DND-41 (cell line): Measurements from ENCODE around the gene PROZ.
"Not testable (repeated sequence)": the region's sequence is repeated elsewhere in the genome, so short reads cannot be mapped to it uniquely, and the experiment has no call there.

Experiments used
- ATAC-seq: fragments of 200-7000 bp; cut with Tn5 transposase; 3 replicates; pipeline ENCODE4 v1.9.1; 2021; ENCODE audit warnings: low read depth; ENCODE audit not compliant: insufficient read depth
- DNase-seq: peaks from one replicate; pipeline ENCODE4 v3.0.0-alpha.2; 2020
- H2AFZ ChIP-seq: 2 replicates; pipeline ENCODE4 v1.6.0; 2012; ENCODE audit warnings: low read depth, low read length
- H3K27ac ChIP-seq: 2 replicates; pipeline ENCODE4 v1.5.1; 2012; ENCODE audit warnings: low read length, inconsistent platforms
- H3K27me3 ChIP-seq: fragments of 200-600 bp; sonication (generic); 2 replicates; pipeline ENCODE4 v1.6.0; 2012; ENCODE audit warnings: low read length, mild to moderate bottlenecking, inconsistent platforms; ENCODE audit not compliant: insufficient read depth, poor library complexity
- H3K36me3 ChIP-seq: 2 replicates; pipeline ENCODE4 v1.5.1; 2012; ENCODE audit warnings: low read length, inconsistent platforms; ENCODE audit not compliant: insufficient read depth
- H3K4me1 ChIP-seq: 2 replicates; pipeline ENCODE4 v1.5.1; 2012; ENCODE audit warnings: mild to moderate bottlenecking, low read length; ENCODE audit not compliant: insufficient read depth
- H3K4me2 ChIP-seq: 2 replicates; pipeline ENCODE4 v1.6.0; 2012; ENCODE audit warnings: mild to moderate bottlenecking, moderate library complexity, low read length, inconsistent platforms; ENCODE audit not compliant: insufficient read depth
- H3K4me3 ChIP-seq, 2 experiments: fragments of 200-600 bp in 1 of 2; shearing (Covaris generic) in 1 of 2; 2 replicates each; pipeline ENCODE4 v1.5.1; 2012 to 2016; ENCODE audit warnings: inconsistent platforms in 2 of 2, low read length in 2 of 2, mild to moderate bottlenecking in 2 of 2, low read depth in 1 of 2, moderate library complexity in 1 of 2
- H3K79me2 ChIP-seq: 2 replicates; pipeline ENCODE4 v1.6.0; 2012; ENCODE audit warnings: low read length, inconsistent platforms; ENCODE audit not compliant: insufficient read depth
- H3K9ac ChIP-seq: 2 replicates; pipeline ENCODE4 v1.6.0; 2012; ENCODE audit warnings: low read depth, mild to moderate bottlenecking, inconsistent platforms, low read length, moderate library complexity
- H3K9me3 ChIP-seq: 2 replicates; pipeline ENCODE4 v1.5.1; 2012; ENCODE audit warnings: low read length, moderate library complexity, mild to moderate bottlenecking, inconsistent platforms; ENCODE audit not compliant: insufficient read depth, severe bottlenecking
- H4K20me1 ChIP-seq: 2 replicates; pipeline ENCODE4 v1.6.0; 2012; ENCODE audit warnings: low read length; ENCODE audit not compliant: insufficient read depth
- EZH2 ChIP-seq: IDR thresholded peaks from 3 replicates; pipeline ENCODE4 v1.6.1; 2012; ENCODE audit warnings: borderline replicate concordance, low read depth, mild to moderate bottlenecking, moderate library complexity, low read length, inconsistent platforms; ENCODE audit not compliant: severe bottlenecking
- TF ChIP-seq, protein P1 (sequence below): IDR thresholded peaks from 2 replicates; pipeline ENCODE4 v1.5.1; 2012; ENCODE audit warnings: borderline replicate concordance, low read length, moderate library complexity, mild to moderate bottlenecking; ENCODE audit not compliant: poor library complexity, severe bottlenecking; ENCODE audit errors: extremely low read depth

PROZ gene

DNA sequence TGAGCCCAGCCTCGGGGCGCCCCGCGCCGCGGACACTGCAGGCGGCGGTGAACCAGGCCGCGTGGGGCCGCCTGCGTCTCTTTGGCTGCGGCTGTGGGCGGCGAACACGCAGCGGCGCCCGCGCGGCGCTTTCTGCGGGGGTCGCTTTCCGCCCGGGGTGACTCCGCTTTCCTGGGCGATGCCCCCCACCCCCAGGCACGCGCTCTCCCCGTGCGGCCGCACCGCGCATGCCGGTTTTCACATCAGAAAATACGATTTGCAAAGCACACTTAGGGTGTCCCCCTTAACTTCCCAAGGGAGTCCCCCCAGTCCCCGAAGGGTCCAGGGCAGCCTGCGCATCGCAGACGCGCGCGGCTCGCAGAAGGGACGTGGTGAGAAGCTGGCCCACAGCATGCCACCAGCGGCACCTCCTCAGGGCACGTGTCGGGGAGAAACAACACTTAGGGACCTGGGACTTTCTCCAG lies 47.6 kb upstream of the PROZ start:
- Histone ChIP-seq H3K4me1 (no peaks in the 10 kb centered on the region), H3K4me3 (no peak overlapping the region), H4K20me1 (no peaks in the 10 kb centered on the region), H3K79me2 (no peaks in the 10 kb centered on the region), H3K27ac (no peak overlapping the region), H3K27me3 (no peaks in the 10 kb centered on the region), H2AFZ (no peak overlapping the region), H3K36me3 (no peaks in the 10 kb centered on the region), H3K9me3 (no peaks in the 10 kb centered on the region), H3K4me2 (no peak overlapping the region), H3K9ac (no peak overlapping the region)
- TF ChIP-seq, protein P1, sequence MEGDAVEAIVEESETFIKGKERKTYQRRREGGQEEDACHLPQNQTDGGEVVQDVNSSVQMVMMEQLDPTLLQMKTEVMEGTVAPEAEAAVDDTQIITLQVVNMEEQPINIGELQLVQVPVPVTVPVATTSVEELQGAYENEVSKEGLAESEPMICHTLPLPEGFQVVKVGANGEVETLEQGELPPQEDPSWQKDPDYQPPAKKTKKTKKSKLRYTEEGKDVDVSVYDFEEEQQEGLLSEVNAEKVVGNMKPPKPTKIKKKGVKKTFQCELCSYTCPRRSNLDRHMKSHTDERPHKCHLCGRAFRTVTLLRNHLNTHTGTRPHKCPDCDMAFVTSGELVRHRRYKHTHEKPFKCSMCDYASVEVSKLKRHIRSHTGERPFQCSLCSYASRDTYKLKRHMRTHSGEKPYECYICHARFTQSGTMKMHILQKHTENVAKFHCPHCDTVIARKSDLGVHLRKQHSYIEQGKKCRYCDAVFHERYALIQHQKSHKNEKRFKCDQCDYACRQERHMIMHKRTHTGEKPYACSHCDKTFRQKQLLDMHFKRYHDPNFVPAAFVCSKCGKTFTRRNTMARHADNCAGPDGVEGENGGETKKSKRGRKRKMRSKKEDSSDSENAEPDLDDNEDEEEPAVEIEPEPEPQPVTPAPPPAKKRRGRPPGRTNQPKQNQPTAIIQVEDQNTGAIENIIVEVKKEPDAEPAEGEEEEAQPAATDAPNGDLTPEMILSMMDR, result no peak
- TF ChIP-seq EZH2, result no peak
- ATAC-seq (no peak), DNase-seq (no peak)

DNA sequence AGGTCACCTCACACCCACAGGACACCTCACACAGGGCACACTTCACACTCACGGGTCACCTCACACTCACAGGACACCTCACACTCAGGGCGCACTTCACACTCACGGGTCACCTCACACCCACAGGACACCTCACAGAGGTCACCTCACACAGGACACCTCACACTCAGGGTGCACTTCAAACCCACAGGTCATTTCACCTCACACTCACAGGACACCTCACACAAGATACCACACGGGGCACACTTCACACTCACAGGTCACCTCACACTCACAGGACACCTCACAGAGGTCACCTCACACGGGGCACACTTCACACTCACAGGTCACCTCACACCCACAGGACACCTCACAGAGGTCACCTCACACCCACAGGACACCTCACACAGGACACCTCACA lies 46.6 kb upstream of the PROZ start:
- not testable (repeated sequence) for H3K4me1 ChIP-seq, ATAC-seq, H2AFZ ChIP-seq, H4K20me1 ChIP-seq, H3K36me3 ChIP-seq, H3K27me3 ChIP-seq, H3K27ac ChIP-seq, H3K79me2 ChIP-seq, H3K4me3 ChIP-seq, DNase-seq, H3K9me3 ChIP-seq, H3K9ac ChIP-seq, H3K4me2 ChIP-seq

DNA sequence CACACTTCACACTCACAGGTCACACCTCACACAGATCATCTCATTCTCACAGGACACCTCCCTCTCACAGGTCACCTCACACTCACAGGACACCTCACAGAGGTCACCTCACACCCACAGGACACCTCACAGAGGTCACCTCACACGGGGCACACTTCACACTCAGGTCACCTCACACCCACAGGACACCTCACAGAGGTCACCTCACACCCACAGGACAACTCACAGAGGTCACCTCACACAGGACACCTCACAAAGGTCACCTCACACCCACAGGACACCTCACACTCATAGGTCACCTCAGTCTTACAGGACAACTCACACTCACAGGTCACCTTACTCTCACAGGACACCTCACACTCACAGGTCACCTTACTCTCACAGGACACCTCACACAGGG lies 46.0 kb upstream of the PROZ start:
- not testable (repeated sequence) for H3K27ac ChIP-seq, H3K36me3 ChIP-seq, H3K4me2 ChIP-seq, H3K9me3 ChIP-seq, H3K79me2 ChIP-seq, H2AFZ ChIP-seq, ATAC-seq, DNase-seq, H3K4me1 ChIP-seq, H3K27me3 ChIP-seq, H3K9ac ChIP-seq, H3K4me3 ChIP-seq, H4K20me1 ChIP-seq

DNA sequence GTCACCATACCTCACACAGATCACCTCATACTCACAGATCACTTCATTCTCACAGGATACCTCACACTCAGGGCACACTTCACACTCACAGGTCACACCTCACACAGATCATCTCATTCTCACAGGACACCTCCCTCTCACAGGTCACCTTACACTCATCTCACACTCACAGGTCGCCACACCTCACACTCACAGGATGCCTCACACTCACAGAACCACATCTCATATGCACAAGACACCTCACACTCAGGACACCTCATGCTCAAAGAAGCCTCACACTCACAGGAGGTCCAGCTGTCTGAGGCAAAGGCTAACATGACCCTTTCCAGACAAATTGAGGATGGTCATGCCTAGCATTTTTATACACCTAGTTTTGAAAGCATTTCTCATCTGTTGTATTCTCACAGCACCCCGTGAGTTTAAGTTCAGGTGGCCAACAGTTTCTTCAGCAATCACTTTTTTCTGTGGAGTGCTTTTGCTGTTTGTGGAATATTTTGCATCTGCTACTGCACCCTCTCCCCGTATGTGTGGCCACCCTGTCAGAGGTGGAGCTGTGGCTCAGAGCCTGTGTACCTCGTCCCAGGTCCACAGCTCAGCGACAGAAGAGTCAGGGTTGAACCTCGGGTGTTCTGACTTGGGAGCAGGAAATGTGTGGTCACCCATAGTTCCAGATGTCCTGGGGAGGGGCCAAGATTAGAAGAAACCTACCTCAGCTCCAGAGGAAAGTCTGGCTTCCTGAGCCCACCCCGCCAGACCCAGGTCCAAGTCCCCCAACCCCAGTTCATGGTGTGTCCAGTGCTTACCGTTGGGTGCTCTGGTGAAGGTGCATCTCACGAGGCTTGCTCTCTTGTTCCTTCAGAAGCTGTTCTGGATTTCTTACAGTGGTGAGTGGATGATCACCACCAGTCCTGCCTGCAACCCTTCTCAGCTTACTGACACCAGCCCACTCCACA lies 45.3 kb upstream of the PROZ start:
- no peaks in the 10 kb centered on the region for H3K4me1 ChIP-seq
- H3K79me2 ChIP-seq, result no peaks in the 10 kb centered on the region
- no peak overlapping the region for H2AFZ ChIP-seq
- no peaks in the 10 kb centered on the region for H3K27me3 ChIP-seq
- TF ChIP-seq, protein P1, result no peak
- TF ChIP-seq EZH2, result no peak
- peak; percentile 53; the same call in 2 of the 3 replicates for ATAC-seq
- no peak overlapping the region for H3K9ac ChIP-seq
- H3K4me2 ChIP-seq, result no peak overlapping the region
- no peak overlapping the region for H3K4me3 ChIP-seq
- H3K27ac ChIP-seq, result no peak overlapping the region
- H4K20me1 ChIP-seq, result no peaks in the 10 kb centered on the region
- H3K9me3 ChIP-seq, result no peaks in the 10 kb centered on the region
- H3K36me3 ChIP-seq, result no peaks in the 10 kb centered on the region
- DNase-seq, result no peak
